ENCODE measurements around the gene TRAPPC12. TPM values are rescaled to one million over a fixed set of nuclear protein-coding genes. Genes with fewer than 3 reads are reported as not detected.

Gene TRAPPC12
- total and polyA plus RNA-seq, 2 experiments from 2014 or later = 77.2 to 103 TPM

- H3K4me1 ChIP-seq (ENCODE audit: low read depth) = no peaks in the 10 kb centered on the region
- no peak overlapping the region for H3K4me3 ChIP-seq
- DNase-seq (ENCODE audit: low read depth in 1 of 2, low spot score in 1 of 2) = no peak
- no peaks in the 10 kb centered on the region for H3K9me3 ChIP-seq (ENCODE audit: low read depth)
- TF ChIP-seq, protein P1, sequence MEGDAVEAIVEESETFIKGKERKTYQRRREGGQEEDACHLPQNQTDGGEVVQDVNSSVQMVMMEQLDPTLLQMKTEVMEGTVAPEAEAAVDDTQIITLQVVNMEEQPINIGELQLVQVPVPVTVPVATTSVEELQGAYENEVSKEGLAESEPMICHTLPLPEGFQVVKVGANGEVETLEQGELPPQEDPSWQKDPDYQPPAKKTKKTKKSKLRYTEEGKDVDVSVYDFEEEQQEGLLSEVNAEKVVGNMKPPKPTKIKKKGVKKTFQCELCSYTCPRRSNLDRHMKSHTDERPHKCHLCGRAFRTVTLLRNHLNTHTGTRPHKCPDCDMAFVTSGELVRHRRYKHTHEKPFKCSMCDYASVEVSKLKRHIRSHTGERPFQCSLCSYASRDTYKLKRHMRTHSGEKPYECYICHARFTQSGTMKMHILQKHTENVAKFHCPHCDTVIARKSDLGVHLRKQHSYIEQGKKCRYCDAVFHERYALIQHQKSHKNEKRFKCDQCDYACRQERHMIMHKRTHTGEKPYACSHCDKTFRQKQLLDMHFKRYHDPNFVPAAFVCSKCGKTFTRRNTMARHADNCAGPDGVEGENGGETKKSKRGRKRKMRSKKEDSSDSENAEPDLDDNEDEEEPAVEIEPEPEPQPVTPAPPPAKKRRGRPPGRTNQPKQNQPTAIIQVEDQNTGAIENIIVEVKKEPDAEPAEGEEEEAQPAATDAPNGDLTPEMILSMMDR (IDR thresholded peaks at IDR 0.05; ENCODE audit: low read depth, low read length) = no peak
- H3K27me3 ChIP-seq = no peaks in the 10 kb centered on the region
- no peaks in the 10 kb centered on the region for H3K36me3 ChIP-seq
- no peak overlapping the region for H3K27ac ChIP-seq
Observed at GRCh38 chr2:3433339-3433699, 53.8 kb downstream of the TRAPPC12 start.

- H3K27ac ChIP-seq = no peak overlapping the region
- H3K4me3 ChIP-seq = no peak overlapping the region
- H3K27me3 ChIP-seq = no peaks in the 10 kb centered on the region
- TF ChIP-seq, protein P1 (IDR thresholded peaks at IDR 0.05; ENCODE audit: low read depth, low read length) = no peak
- no peak for DNase-seq (ENCODE audit: low read depth in 1 of 2, low spot score in 1 of 2)
- no peaks in the 10 kb centered on the region for H3K36me3 ChIP-seq
- H3K9me3 ChIP-seq (ENCODE audit: low read depth) = no peaks in the 10 kb centered on the region
- no peaks in the 10 kb centered on the region for H3K4me1 ChIP-seq (ENCODE audit: low read depth)
Observed at GRCh38 chr2:3433776-3434400, 54.4 kb downstream of the TRAPPC12 start.

- H3K9me3 ChIP-seq (ENCODE audit: low read depth) = no peaks in the 10 kb centered on the region
- TF ChIP-seq, protein P1 (IDR thresholded peaks at IDR 0.05; ENCODE audit: low read depth, low read length) = no peak
- no peak for DNase-seq (ENCODE audit: low read depth in 1 of 2, low spot score in 1 of 2)
- H3K4me1 ChIP-seq (ENCODE audit: low read depth) = no peaks in the 10 kb centered on the region
- no peaks in the 10 kb centered on the region for H3K27me3 ChIP-seq
- H3K4me3 ChIP-seq = no peak overlapping the region
- no peaks in the 10 kb centered on the region for H3K36me3 ChIP-seq
- H3K27ac ChIP-seq = no peak overlapping the region
Observed at GRCh38 chr2:3434654-3435053, 55.2 kb downstream of the TRAPPC12 start.

- Histone ChIP-seq H3K4me1 (ENCODE audit: low read depth) (peaks cover 2% of the 10 kb centered on the region), H3K27me3 (no peaks in the 10 kb centered on the region), H3K27ac (no peak overlapping the region), H3K4me3 (no peak overlapping the region), H3K36me3 (no peaks in the 10 kb centered on the region), H3K9me3 (ENCODE audit: low read depth) (no peaks in the 10 kb centered on the region)
- TF ChIP-seq, protein P1 (IDR thresholded peaks at IDR 0.05; ENCODE audit: low read depth, low read length) = no peak
- no peak for DNase-seq (ENCODE audit: low read depth in 1 of 2, low spot score in 1 of 2)
Observed at GRCh38 chr2:3435445-3435844, 56.0 kb downstream of the TRAPPC12 start.

DNA sequence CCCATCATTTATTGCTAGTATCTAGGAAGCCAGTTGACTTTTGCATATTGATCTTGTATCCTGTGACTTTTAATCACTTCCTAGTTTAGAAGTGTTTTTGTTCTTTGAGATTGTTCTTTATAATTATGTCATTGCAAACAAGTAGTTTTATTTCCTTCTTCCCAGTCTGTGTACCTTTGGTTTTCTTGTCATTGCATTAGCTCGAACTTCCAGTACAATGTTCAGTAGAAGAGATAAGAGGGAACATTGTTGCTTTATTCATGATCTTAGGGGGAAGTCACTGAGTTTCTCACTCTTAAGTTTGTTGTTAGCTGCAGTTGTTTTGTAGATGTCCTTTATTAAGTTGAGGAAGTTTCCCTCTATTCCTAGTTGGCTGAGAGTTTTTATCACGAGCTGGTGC lies 61.0 kb downstream of the TRAPPC12 start:
- Histone ChIP-seq H3K27ac (no peak overlapping the region), H3K27me3 (no peaks in the 10 kb centered on the region), H3K36me3 (peaks cover 2% of the 10 kb centered on the region), H3K4me3 (no peak overlapping the region), H3K9me3 (ENCODE audit: low read depth) (no peaks in the 10 kb centered on the region), H3K4me1 (ENCODE audit: low read depth) (peaks cover 4% of the 10 kb centered on the region)
- peak in 1 of 2 donors; percentile 6 for DNase-seq (ENCODE audit: low read depth in 1 of 2, low spot score in 1 of 2)
- TF ChIP-seq, protein P1 (IDR thresholded peaks at IDR 0.05; ENCODE audit: low read depth, low read length) = no peak
